UCSD-AML1 (cell line): ENCODE measurements around the gene GLUD1.
"Not testable (repeated sequence)": the region's sequence is repeated elsewhere in the genome, so short reads cannot be mapped to it uniquely, and the experiment has no call there.

ENCODE experiments used
- DNase-seq: peaks from one replicate; lab custom pipeline; 2025; ENCODE audit not compliant: unreplicated experiment; lab: John Stamatoyannopoulos, UW

The GLUD1 gene

DNA sequence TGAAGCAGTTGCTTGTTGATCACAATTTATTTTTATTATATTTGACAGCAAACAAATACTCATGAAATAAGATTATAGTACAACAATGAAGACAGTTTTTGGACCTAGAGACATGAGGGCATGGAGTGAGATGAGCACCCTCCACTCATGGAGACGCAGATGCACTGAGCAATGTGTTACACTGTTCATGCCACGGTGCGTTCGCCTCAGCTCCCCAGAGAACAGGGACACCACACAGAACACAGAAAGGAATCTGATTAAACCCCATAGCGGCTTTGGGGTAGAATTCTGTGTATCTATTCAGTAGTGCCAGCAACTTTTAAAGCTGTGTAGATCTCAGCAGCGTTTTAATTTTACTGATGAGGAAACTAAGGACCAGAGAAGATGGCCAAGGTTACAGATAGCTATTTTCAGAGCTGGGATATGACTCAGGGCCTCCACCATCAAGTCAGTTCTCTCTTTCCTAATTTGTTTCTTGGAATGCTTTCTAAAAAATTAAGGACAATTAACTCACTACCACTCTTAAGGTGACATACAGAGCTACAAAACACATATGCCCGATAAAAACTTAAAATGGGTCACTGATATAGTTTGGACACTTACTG, 41.0 kb downstream of the GLUD1 start:
- DNase-seq = no peak

DNA sequence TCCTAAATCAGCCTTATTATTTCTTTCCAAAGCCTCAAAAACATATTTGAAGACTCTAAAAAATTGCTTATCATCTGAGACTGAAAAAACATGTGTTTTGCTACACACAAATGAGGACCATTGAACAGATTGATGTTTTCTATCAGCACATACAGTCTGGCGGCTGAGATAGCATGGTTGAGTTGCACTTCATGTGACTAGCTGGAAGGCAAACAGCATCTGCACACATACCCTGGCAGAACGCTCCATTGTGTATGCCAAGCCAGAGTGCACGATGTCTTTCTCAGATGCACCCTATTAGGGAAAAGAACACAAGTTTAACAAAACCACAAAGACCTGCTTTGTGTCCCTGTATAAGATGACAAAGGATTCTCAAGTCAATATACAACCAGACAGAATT, 41.5 kb downstream of the GLUD1 start:
- no peak for DNase-seq

DNA sequence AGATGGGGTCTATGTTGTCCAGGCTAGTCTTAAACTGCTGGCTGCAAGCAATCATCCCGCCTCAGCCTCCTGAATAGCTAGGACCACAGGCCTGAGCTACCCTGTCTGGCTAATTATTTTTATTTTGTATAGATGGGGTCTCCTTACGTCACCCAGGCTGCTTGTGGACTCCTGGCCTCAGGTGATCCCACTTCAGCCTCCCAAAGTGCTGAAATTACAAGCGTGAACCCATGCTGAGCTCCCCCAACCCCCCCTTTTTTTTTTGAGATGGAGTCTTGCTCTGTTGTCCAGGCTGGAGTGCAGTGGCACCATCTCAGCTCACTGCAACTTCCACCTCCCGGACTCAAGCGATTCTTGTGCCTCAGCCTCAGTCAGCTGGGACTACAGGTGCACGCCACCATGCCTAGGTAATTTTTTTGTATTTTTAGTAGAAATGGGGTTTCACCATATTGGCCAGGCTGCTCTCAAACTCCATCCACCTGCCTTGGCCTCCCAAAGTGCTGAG, 49.2 kb downstream of the GLUD1 start:
- DNase-seq = no peak

DNA sequence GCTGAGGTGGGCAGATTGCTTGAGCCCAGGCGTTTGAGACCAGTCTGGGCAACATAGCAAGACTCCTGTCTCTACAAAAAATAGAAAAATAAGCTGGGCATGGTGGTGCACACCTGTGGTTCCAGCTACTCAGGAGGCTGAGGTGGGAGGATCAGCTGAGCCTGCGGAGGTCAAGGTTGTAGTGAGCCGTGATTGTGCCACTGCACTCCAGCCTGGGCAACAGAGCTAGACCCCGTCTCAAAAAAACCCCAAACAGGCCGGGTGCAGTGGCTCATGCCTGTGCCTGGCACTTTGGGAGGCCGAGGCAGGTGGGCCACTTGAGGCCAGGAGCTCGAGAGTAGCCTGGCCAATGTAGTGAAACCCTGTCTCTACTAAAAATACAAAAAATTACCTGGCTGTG, 51.1 kb downstream of the GLUD1 start:
- not testable (repeated sequence) for DNase-seq

DNA sequence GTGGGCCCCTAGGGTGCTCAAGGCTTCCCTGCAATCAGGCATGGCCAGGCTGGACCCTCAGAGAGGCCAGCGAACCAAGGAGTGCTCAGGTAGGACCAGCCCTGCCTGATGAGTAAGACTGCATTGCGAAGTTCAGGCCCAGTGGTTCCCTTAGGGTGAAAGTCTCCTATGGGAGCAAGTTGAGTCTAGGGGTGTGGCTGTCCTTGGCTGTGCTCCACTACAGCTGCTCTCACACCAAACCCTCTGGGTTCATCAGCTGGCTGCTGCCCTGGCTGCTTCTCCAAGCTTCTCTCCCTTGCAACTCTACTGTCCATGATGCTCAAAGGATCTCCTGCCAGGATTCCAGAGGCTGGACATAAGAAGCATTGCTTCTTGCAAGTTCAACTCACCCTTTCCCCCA, 55.9 kb downstream of the GLUD1 start:
- no peak for DNase-seq

DNA sequence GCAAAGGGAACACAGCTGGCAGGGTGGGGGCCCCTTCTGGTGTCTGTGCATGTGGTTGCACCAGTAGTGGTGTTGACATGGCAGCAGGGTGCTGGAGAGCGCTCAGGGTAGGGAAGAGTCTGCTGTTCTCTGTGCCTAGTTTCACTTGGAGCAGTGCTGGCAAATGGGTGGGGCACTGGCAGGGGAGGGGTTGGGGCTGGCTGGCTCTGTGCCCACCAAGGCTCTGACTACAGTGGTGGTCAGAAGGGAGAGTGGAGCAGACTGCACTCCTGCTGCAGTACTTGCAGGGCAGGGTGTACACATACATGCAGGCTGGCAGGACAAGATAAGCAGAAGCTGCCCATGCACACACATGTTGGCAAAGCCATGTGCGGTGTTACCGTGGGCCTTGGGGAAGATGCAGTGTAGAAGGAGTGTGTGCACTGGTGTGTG, 56.3 kb downstream of the GLUD1 start:
- DNase-seq = no peak

DNA sequence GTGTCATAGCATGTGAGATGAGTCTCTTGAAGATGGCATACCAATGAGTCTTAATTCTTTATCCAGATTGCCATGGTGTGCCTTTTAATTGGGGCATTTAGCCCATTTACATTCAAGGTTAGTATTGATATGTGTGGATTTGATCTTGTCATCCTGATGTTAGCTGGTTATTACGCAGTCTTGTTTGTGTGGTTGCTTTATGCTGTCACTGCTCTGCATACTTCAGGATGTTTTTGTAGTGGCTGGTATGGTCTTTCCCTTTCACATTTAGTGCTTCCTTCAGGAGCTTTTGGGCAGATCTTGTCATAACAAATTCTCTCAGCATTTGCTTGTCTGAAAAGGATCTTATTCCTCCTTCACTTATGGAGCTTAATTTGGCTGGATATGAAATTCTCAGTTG, 58.0 kb downstream of the GLUD1 start:
- no peak for DNase-seq

DNA sequence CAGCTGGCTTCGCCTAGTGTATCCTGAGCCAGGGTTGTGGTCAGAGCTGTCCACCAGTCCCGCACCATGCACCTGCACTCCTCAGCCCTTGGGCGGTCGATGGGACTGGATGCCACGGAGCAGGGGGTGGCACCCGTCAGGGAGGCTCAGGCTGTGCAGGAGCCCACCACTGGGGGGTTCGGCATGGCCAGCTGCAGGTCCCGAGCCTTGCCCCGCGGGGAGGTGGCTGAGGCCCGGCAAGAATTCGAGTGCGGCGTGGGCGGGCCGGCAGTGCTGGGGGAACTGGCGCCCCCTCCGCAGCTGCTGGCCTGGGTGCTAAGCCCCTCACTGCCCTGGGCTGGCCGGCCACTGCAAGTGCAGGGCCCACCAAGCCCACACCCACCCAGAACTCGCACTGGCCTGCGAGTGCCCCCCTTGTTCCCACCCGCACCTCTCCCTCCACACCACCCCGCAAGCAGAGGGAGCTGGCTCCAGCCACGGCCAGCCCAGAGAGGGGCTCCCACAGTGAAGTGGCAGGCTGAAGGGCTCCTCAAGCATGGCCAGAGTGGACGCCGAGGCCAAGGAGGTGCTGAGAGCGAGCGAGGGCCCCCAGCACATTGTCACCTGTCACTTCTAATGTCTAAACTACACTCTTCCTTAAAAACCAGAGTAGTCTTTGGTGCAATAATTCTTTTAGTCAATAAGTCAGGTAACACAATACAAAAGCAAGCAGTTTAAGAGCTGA, 63.6 kb downstream of the GLUD1 start:
- no peak for DNase-seq

DNA sequence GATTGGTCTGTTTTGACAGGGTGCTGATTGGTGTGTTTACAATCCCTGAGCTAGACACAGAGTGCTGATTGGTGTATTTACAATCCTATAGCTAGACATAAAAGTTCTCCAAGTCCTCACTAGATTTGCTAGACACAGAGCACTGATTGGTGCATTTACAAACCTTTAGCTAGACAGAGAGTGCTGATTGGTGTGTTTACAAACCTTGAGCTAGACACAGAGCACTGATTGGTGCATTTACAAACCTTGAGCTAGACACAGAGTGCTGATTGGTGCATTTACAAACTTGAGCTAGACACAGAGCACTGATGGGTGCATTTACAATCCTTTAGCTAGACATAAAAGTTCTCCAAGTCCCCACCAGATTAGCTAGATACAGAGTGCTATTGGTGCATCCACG, 64.2 kb downstream of the GLUD1 start:
- not testable (repeated sequence) for DNase-seq

DNA sequence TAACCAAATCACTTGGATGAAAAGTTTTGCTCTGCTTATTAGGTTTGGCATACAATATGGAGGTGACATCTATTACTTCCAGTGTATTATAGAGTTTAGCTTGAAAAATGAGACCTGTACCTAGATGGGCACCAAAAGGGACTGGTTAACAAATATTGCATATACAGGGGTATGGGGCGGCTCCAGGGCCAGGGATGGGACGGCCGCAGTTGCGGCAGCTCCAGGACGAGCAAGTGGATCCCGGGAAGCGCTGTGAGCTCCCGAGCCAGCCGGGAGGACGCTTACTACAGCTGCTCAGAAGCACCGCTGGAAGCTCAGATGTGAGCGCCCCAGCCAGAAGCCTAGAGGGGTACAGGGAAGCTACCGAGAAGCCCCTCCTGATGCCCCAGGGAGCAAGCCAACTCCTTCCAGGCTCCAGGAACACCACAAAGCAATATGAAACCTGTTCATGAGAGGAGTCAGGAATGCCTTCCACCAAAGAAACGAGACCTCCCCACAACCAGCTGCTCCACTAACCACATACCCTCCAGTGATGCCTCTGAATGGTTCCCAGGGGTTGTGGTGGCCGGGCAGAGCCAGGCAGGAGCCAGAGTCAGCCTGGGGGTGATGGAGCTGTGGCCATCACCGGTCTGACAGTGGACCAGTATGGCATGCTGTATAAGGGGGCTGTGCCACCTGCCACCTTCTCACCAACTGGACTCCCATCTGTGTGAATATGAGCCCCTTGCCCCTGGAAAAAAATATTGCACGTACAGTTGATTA, 67.7 kb downstream of the GLUD1 start:
- not testable (repeated sequence) for DNase-seq

DNA sequence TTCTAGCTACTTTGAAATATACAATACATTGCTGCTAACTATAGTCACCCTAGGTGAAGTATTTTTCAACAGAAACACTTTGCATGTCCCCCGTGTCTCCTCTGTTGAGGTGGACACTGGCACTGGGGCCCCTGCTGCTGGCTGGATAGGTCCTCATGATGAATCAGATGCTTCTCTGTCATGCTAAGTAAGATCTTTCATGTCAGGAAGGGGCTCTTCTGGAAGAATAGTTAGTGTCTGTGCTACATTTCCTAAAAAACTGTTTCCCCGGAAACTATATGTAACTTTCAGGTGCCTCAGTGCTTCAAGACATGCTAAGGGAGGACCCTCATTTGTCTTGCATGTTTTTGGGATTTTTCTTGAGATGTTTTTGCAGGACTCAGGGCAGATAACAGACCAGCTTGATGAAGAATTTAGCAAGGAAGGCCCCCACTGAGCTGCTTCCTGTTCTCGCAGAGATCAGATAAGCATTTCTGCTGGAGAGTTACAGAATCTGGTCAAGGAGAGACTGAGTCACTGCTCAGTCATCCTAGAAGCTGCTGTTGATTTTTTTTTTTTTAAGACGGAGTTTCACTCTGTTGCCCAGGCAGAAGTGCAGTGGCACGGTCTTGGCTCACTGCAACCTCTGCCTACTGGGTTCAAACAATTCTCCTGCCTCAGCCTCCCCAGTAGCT, 69.2 kb downstream of the GLUD1 start:
- not testable (repeated sequence) for DNase-seq

DNA sequence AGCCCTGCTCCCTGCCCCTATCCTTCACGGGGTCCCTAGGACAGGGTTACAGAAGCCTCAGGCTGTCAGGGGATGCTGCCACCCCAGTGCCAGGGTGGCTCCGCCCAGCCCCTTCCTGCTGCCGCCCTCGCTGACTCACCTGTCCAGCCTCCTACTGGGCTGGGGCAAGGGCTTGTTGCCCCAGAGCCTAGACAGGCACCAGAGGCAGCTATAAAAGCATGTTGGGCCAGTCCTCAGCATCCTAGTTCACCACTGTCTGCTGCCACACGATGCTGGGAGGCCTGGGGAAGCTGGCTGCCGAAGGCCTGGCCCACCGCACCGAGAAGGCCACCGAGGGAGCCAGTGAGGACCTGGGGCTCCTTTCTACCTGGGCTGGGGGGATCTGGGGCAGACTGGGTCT, 74.6 kb downstream of the GLUD1 start, which contains the start of gene FAM25A:
Gene FAM25A, plus strand, starts transcription at position 239 of the 400 bp plus-strand sequence. Its CDS starts 31 bp downstream, at position 270.
- DNase-seq = not testable (repeated sequence)

DNA sequence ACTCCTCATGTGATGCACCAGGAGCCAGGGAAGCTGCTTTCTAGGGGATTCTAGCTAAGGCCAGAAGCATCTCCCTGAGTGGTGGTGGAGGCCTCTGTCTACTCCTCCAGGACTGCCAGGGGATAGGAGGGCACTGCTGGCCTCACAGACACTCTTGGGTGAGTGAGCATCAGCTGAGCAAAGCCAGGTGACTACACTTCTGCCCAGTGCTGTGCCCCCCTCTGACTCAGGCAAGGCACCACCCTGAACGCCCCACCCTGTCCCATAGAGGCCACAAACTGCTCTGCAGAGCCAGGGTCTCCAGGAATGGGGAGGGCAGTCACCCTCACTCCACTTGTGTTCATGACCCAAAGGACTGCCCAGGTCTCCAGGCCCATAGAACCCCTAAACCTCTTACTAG, 75.1 kb downstream of the GLUD1 start:
- DNase-seq = not testable (repeated sequence)

DNA sequence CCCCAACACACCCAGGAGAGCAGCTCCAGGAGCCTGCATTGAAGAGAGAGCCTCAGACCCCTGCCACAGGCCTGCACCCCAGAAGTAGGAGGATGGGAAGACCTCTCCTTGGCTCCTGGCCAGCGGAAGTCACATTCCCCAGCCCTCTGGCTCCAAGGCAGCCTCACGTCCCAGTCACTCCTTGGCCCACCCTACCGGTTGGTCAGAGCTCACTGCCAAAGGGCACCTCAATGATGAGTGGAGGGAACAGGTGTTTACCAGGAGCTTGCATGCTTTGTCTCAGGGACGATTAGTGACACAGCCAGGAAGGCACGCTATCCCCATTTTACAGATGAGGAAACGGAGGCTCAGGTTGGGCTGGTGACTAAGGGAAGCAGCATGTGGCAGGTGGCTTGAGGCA, 75.6 kb downstream of the GLUD1 start:
- not testable (repeated sequence) for DNase-seq

DNA sequence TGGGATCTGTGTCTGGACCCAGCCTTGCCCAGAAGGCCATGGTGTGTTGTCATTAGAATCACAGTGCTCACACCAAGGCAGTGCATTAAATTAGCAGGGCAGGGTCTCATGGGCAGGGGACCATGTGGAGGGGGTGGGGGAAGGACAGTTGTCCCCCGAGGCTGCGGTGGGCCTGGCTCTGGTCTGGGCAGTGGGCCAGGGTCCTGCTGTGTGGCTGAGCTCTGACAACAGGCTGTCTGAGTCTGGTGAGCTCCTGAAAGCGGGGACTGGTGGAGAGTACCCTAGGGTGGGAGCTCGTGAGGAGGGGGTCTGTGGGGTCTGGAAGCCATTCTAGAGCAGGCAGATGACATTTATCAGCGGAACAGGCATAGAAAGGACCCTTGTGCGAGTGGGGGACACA, 76.5 kb downstream of the GLUD1 start:
- DNase-seq = not testable (repeated sequence)

DNA sequence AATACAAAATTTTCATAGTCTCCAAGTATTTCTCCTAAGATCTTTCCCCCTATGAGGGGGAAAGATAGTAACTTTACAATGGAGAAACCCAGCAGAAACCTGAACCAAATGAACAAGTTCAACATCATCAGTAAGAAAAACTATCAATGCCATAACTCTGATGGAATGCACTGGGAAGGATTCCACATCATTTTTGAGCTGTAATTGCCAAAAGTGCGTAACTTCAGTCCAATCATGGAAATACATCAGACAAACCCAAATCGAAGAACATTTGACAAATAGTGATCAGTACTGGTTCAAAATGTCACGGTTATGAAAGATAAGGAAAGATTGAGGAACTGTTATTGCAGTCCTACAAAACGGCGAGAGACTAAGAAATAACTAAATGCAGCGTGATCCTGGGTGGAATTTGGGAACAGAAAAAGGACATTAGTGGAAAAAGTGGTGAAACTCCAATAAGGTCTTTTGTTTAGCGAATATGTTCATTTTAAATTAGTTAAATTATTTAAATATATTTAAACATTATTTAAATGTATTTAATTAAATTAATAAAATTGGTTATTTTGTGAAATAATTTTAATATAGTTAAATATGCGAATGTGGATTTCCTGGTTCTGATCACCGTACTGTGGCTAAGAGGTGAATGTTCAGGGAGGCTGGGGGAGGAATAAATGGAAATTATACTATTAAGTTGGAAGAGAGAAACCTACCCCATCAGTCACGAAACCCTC, 79.5 kb downstream of the GLUD1 start:
- not testable (repeated sequence) for DNase-seq

DNA sequence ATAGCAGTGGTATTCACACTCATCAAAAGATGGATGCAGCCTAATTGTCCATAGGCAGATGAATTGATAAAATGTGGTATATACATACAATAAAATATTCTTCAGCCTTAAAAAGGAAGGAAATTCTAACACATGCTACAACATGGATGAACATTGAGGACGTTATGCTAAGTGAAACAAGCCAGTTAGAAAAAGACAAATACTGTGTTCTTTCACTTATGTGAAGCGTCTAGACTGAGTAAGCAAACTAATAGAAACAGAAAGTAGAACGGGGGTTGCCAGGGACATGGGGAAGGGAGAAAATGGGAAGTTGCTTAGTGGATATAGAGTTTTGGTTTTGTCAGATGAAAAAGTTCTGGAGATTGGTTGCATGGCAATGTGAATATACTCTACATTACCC, 81.1 kb downstream of the GLUD1 start:
- DNase-seq = not testable (repeated sequence)

DNA sequence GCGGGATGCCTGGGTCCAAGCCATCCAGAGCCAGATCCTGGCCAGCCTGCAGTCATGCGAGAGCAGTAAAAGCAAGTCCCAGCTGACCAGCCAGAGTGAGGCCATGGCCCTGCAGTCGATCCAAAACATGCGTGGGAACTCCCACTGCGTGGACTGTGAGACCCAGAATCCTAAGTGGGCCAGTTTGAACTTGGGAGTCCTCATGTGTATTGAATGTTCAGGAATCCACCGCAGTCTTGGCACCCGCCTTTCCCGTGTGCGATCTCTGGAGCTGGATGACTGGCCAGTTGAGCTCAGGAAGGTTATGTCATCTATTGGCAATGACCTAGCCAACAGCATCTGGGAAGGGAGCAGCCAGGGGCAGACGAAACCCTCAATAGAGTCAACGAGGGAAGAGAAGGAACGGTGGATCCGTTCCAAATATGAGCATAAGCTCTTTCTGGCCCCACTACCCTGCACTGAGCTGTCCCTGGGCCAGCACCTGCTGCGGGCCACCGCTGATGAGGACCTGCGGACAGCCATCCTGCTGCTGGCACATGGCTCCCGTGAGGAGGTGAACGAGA, 85.4 kb downstream of the GLUD1 start:
- not testable (repeated sequence) for DNase-seq

DNA sequence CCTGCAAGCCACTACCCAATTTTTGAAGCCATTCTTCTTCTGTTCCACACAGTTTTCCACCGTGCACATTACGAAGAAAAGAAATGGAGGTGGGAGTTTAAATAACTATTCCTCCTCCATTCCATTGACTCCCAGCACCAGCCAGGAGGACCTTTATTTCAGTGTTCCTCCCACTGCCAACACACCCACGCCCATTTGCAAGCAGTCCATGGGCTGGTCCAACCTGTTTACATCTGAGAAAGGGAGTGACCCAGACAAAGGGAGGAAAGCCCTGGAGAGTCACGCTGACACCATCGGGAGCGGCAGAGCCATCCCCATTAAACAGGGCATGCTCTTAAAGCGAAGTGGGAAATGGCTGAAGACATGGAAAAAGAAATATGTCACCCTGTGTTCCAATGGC, 86.3 kb downstream of the GLUD1 start:
- DNase-seq = not testable (repeated sequence)

DNA sequence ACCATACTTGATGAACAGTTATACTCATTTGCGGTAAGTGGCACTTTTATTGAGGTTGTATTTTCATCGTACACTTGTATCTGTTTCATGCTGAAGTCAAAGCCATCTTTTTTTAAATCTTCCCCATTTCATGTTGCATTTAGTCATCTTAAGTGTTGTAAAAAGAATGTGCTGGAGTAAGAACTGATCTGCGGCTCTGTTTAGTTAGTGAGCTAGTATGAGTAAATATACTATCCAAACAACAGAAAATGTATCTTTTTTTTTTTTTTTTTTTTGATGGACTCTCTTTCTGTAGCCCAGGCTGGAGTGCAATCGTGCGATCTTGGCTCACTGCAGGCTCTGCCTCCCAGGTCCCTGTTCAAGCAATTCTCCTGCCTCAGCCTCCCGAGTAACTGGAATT, 87.0 kb downstream of the GLUD1 start:
- not testable (repeated sequence) for DNase-seq
